Dendritic cell treated with granulocyte-macrophage colony-stimulating factor and Interleukin-4, amounts not matched to agents 40 ng/mL and 50 ng/mL, for 4 days (primary cell): ENCODE data around the gene IMPDH2.
"Not testable (repeated sequence)": the region's sequence is repeated elsewhere in the genome, so short reads cannot be mapped to it uniquely, and the experiment has no call there.

Experiments used
- H3K27ac Mint-ChIP-seq: one replicate; pipeline ENCODE4 v1.8.0; 2022; ENCODE audit warnings: mild to moderate bottlenecking, mixed read lengths
- H3K27me3 Mint-ChIP-seq: one replicate; pipeline ENCODE4 v1.8.0; 2022; ENCODE audit warnings: mild to moderate bottlenecking, mixed read lengths
- H3K36me3 Mint-ChIP-seq: one replicate; pipeline ENCODE4 v1.8.0; 2022; ENCODE audit warnings: low read depth, mixed read lengths
- H3K4me1 Mint-ChIP-seq: one replicate; pipeline ENCODE4 v1.8.0; 2022; ENCODE audit warnings: low read depth, mixed read lengths
- H3K4me3 Mint-ChIP-seq: one replicate; pipeline ENCODE4 v1.8.0; 2022; ENCODE audit warnings: mild to moderate bottlenecking, moderate library complexity, mixed read lengths
- H3K9me3 Mint-ChIP-seq: one replicate; pipeline ENCODE4 v1.8.0; 2022; ENCODE audit warnings: mixed read lengths
- intact Hi-C: fragments of 100-400 bp; cut with micrococcal nuclease; formaldehyde crosslinking; loops from one replicate; pipeline ENCODE4 v1.15.0; 2022

The IMPDH2 gene

DNA sequence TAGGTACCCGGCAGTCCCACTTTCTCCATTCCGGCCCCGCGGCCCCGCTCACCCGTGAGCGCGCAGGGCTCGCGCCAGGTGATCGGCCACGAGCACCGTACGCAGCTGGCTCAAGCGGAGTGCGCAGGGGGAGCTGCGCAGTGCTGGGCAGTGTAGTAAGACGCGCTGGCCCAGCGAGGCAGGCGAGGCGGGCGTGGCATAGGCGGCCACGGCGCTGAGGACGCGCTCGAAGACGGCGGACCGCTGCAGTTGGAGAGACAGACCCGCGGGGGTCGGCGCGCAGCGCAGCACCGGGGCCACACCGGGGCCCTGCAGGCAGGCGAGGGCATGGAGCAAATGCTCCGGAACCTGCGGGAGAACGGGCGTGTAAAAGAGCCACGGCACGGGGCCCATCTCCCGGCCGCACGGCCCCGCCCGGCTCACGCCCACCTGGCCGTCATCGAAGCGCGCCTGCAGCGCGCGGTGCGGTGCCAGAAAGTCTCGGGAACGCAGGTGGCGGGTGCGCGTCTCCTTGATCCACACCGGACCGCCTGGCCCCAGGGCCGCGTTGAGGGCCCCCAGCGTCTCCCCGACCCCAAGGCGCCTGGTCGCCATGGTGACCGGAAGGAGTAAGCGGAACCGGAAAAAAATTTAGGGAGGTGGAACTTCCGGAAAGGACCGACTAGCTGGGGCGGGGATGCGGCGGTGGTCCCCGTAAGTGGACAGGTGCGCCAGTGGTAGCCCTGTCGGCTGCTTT, 11.1 kb downstream of the IMPDH2 start, which contains the start of gene DALRD3:
TSS of gene DALRD3 (minus strand) at position 610 of the 736 bp plus-strand sequence. CDS start at position 594, 16 bp downstream.
- H3K36me3 Mint-ChIP-seq: peaks cover 76% of the 10 kb centered on the region
- no peaks in the 10 kb centered on the region for H3K9me3 Mint-ChIP-seq
- peak within 1 kb of the TSS; percentile 98 for H3K27ac Mint-ChIP-seq
- no peaks in the 10 kb centered on the region for H3K27me3 Mint-ChIP-seq
- intact Hi-C loops: no loop called here
- H3K4me1 Mint-ChIP-seq: peaks cover 57% of the 10 kb centered on the region
- H3K4me3 Mint-ChIP-seq: peak within 1 kb of the TSS; percentile 91

DNA sequence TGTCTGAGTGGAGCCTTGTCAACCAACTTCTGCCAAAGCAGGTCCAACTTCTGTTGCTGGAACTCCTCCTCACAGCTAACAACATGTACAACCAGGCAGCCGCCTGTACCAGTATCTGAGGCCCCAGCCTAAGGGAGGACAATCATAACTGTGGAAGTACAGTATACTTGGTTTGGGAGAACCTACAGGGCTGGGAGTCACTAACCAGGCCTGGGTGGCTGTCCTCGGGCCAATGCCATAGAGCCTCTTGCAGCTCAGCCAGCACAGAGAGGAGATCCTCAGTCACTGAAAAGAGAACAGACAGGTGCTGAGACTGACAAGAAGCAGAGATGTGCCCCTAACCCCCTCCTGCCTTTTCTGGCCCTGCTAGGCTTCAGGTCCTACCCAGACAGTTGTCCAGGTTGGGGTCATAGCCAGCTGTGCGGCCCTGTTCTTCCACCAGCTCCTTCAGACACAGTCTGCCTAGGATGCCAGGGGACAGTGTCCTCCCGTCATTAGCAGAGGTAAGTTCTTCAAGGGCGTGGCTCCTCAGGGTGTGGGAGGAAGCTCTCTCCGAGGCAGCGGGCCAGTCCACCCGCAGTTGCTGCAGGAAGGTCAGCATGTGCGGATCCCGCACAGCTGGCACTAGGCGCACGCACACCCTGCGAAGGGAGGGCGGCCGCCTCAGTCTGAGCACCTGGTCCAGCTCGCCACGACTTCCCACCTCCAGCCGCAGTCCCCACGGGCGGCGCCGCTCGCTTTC, 11.8 kb downstream of the IMPDH2 start:
- H3K27ac Mint-ChIP-seq: peak overlapping the region; percentile 98
- intact Hi-C loops: no loop called here
- no peaks in the 10 kb centered on the region for H3K27me3 Mint-ChIP-seq
- peaks cover 55% of the 10 kb centered on the region for H3K4me1 Mint-ChIP-seq
- H3K9me3 Mint-ChIP-seq: no peaks in the 10 kb centered on the region
- peaks cover 76% of the 10 kb centered on the region for H3K36me3 Mint-ChIP-seq
- peak overlapping the region; percentile 91 for H3K4me3 Mint-ChIP-seq

DNA sequence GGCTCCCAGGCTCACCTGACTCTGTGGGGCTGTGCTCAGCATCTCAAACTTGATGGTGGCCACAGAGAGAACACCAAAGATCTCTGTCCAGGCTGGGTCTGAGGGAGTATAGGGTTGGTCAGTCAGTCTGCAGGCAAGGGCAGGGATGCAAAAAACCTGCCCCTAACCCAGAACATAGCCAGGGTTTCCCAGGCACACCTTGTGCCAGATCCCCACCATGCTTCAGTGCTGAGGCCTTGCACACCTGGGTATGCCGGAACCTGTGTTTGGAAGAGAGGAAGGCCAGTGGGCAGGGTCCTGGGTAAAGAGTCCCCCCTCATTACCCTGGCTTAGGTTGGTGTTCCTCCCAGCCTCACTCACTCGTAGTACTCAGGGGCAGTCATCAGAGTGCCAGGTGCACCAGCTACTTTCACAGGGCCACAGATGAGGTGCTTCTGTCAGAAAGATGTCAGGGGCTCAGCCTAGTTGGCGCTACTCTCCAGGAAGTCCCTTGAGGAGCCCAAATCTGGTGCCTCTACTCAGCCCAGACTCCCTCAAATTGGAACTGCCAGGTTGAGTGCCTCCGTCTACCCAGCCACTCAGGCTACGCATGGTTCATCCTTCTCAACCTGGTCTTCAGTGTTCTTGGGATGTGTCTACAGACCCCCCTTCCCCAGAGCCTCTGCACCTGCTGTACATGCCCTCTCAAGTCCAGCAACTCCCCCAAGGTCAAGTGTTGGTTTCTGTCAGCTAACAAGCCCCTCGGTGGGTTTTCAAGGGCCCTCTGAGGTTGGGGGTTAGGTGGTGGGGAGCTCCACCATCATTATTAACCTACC, 12.6 kb downstream of the IMPDH2 start:
- Mint-ChIP-seq H3K4me3 (no peak overlapping the region), H3K36me3 (peaks cover 79% of the 10 kb centered on the region), H3K9me3 (no peaks in the 10 kb centered on the region), H3K4me1 (peaks cover 61% of the 10 kb centered on the region), H3K27ac (no peak overlapping the region), H3K27me3 (no peaks in the 10 kb centered on the region)
- intact Hi-C loops: no loop called here

DNA sequence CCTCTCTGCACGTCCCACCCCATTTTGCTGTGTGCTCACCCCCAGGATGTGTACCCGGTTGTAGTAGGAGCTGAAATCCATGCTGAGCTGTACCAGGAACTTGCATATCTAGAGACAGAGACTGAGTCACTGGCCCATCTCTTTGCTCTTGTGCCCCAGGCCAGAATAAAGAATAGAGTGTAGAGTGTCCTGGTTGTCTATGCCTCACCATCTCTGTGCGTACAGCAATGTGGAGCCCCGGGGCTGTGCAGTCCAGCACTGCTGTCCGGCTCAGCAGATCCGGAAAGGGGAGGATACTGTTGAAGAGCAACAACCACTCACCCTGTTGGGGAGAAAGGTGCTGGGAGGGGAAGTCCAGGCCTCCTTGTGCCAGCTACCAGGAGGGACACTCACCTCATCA, 13.4 kb downstream of the IMPDH2 start:
- Mint-ChIP-seq H3K4me1 (peaks cover 62% of the 10 kb centered on the region), H3K27ac (no peak overlapping the region), H3K9me3 (no peaks in the 10 kb centered on the region), H3K36me3 (peaks cover 79% of the 10 kb centered on the region), H3K4me3 (no peak overlapping the region), H3K27me3 (no peaks in the 10 kb centered on the region)
- intact Hi-C loops: no loop called here

DNA sequence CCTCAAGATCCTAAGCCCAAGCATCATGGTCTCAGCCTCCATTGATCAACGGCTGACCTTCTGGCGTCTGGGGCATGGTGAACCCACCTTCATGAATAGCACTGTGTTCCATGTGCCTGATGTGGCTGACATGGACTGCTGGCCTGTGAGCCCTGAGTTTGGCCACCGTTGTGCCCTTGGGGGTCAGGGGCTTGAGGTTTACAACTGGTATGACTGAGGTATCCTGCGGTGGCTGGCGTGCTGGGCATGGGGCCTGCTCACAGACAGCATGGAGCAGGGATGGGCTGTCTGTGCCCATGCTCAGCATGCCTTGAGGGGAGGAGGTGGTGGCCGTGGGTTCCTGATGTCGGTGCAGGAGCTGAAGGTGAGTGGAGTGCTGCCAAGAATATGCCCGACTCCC, 14.1 kb downstream of the IMPDH2 start:
- Mint-ChIP-seq H3K4me1 (peaks cover 56% of the 10 kb centered on the region), H3K27ac (no peak overlapping the region), H3K4me3 (no peak overlapping the region), H3K9me3 (no peaks in the 10 kb centered on the region), H3K36me3 (peaks cover 79% of the 10 kb centered on the region), H3K27me3 (no peaks in the 10 kb centered on the region)
- intact Hi-C loops: no loop called here

DNA sequence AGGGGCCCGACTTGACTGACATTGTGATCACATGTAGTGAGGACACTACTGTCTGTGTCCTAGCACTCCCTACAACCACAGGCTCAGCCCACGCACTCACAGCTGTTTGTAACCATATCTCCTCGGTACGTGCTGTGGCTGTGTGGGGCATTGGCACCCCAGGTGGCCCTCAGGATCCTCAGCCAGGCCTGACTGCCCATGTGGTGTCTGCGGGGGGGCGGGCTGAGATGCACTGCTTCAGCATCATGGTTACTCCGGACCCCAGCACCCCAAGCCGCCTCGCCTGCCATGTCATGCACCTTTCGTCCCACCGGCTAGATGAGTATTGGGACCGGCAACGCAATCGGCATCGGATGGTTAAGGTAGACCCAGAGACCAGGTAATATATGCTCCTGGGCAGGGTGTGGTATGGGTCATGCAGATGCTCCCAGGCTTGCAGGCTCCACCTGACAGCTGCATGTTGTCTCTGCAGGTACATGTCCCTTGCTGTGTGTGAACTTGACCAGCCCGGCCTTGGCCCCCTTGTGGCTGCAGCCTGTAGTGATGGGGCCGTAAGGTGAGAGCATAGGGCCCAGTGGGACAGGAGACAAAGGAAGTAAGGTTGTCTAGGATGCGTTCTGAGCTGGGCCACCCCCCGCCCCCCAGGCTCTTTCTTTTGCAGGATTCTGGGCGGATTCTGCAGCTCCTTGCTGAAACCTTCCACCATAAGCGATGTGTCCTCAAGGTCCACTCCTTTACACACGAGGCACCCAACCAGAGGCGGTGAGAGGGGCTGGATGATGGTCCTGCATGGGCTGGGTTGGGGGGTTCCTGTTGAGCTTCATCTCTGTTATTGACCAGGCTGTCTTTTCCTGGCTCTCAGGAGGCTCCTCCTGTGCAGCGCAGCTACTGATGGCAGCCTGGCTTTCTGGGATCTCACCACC, 15.2 kb downstream of the IMPDH2 start:
- H3K36me3 Mint-ChIP-seq: peaks cover 86% of the 10 kb centered on the region
- intact Hi-C loops: no loop called here
- H3K27ac Mint-ChIP-seq: no peak overlapping the region
- H3K27me3 Mint-ChIP-seq: no peaks in the 10 kb centered on the region
- no peak overlapping the region for H3K4me3 Mint-ChIP-seq
- H3K9me3 Mint-ChIP-seq: no peaks in the 10 kb centered on the region
- peaks cover 53% of the 10 kb centered on the region for H3K4me1 Mint-ChIP-seq

- intact Hi-C loops: no loop called here
- no peak overlapping the region for H3K4me3 Mint-ChIP-seq
Observed at GRCh38 chr3:49013113-49013737, 16.0 kb downstream of the IMPDH2 start.

GRCh38 chr3:49012441-49013017, 16.7 kb downstream of the IMPDH2 start:
- Mint-ChIP-seq H3K4me3 (no peak overlapping the region), H3K4me1 (peaks cover 57% of the 10 kb centered on the region), H3K36me3 (peaks cover 89% of the 10 kb centered on the region), H3K27me3 (no peaks in the 10 kb centered on the region), H3K9me3 (no peaks in the 10 kb centered on the region), H3K27ac (no peak overlapping the region)
- intact Hi-C loops: no loop called here

More at GRCh38 chr3:49013113-49013737, 16.0 kb downstream of the IMPDH2 start:
- Mint-ChIP-seq H3K36me3 (peaks cover 85% of the 10 kb centered on the region), H3K27ac (no peak overlapping the region), H3K4me1 (peaks cover 56% of the 10 kb centered on the region), H3K9me3 (no peaks in the 10 kb centered on the region), H3K27me3 (no peaks in the 10 kb centered on the region)

GRCh38 chr3:49009396-49009795, 19.8 kb downstream of the IMPDH2 start:
- intact Hi-C loops: no loop called here
- no peak overlapping the region for H3K27ac Mint-ChIP-seq
- H3K4me1 Mint-ChIP-seq: peaks cover 51% of the 10 kb centered on the region
- H3K27me3 Mint-ChIP-seq: no peaks in the 10 kb centered on the region
- peaks cover 70% of the 10 kb centered on the region for H3K36me3 Mint-ChIP-seq
- H3K4me3 Mint-ChIP-seq: no peak overlapping the region
- no peaks in the 10 kb centered on the region for H3K9me3 Mint-ChIP-seq

DNA sequence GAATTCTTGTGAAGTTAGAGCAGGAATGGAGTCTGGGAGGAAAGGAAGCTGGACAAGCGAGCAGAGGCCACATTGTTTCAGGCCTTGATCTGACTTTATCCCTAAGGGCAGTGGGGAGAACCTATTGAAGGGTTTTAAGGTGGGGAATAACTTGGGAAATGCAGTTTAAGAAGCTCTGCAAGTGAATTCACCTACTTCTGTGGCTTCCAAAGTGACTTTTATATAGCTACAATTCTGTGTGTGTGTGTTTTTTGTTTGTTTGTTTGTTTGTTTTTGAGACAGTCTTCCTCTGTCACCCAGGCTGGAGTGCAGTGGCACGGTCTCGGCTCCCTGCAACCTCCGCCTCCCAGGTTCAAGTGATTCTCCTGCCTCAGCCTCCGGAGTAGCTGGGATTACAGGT, 20.6 kb downstream of the IMPDH2 start:
- H3K9me3 Mint-ChIP-seq, intact Hi-C loops, H3K27me3 Mint-ChIP-seq: not testable (repeated sequence)
- Mint-ChIP-seq H3K4me3 (peak overlapping the region; percentile 99), H3K27ac (peak overlapping the region; percentile 100), H3K36me3 (peaks cover 63% of the 10 kb centered on the region), H3K4me1 (peaks cover 50% of the 10 kb centered on the region)

GRCh38 chr3:49007771-49008528, 21.2 kb downstream of the IMPDH2 start:
- peak overlapping the region; percentile 99 for H3K4me3 Mint-ChIP-seq
- H3K27ac Mint-ChIP-seq: peak overlapping the region; percentile 100
- peaks cover 43% of the 10 kb centered on the region for H3K4me1 Mint-ChIP-seq
- H3K9me3 Mint-ChIP-seq: no peaks in the 10 kb centered on the region
- intact Hi-C loops: loop anchor here (1.0 kb wide), 1 partner anchor 13 kb away; no protein-coding TSS in a partner anchor
- peaks cover 56% of the 10 kb centered on the region for H3K36me3 Mint-ChIP-seq
- no peaks in the 10 kb centered on the region for H3K27me3 Mint-ChIP-seq
